Neural cell (in vitro differentiated cells): Measurements from ENCODE around the gene HABP4. TPM values are rescaled to one million over a fixed set of nuclear protein-coding genes. Genes with fewer than 3 reads are reported as not detected.

Experiments used
- H2AFZ ChIP-seq: fragments of 200-600, 300-800 bp; sonication (generic), shearing (Covaris generic); 2 replicates; pipeline ENCODE4 v1.6.0; 2014; ENCODE audit warnings: low read depth, mild to moderate bottlenecking, antibody characterized with exemption, low read length, moderate library complexity
- H3F3A ChIP-seq: fragments of 200-600 bp; shearing (Covaris generic); 2 replicates; pipeline ENCODE4 v1.6.1; 2016; ENCODE audit warnings: mild to moderate bottlenecking, moderate library complexity, mixed read lengths, antibody characterized with exemption, low read length; ENCODE audit not compliant: insufficient read depth, poor library complexity, severe bottlenecking
- H3K27ac ChIP-seq: fragments of 200-600, 300-800 bp; sonication (generic), shearing (Covaris generic); 2 replicates; pipeline ENCODE4 v1.5.1; 2014; ENCODE audit warnings: mild to moderate bottlenecking, low read length, moderate library complexity
- H3K27me3 ChIP-seq: fragments of 300-800, 200-600 bp; sonication (generic), shearing (Covaris generic); 2 replicates; pipeline ENCODE4 v1.6.0; 2014; ENCODE audit warnings: mild to moderate bottlenecking, low read depth, low read length, moderate library complexity; ENCODE audit not compliant: insufficient read depth
- H3K36me3 ChIP-seq: fragments of 300-800, 200-600 bp; sonication (generic), shearing (Covaris generic); 2 replicates; pipeline ENCODE4 v1.5.1; 2014; ENCODE audit warnings: mild to moderate bottlenecking, antibody characterized with exemption, low read length, moderate library complexity; ENCODE audit not compliant: insufficient read depth
- H3K4me2 ChIP-seq: fragments of 300-800, 200-600 bp; sonication (generic), shearing (Covaris generic); 2 replicates; pipeline ENCODE4 v1.6.0; 2014; ENCODE audit warnings: mild to moderate bottlenecking, low read length
- H3K4me3 ChIP-seq: fragments of 300-800, 200-600 bp; sonication (generic), shearing (Covaris generic); 2 replicates; pipeline ENCODE4 v1.5.1; 2014; ENCODE audit warnings: mild to moderate bottlenecking, low read length, moderate library complexity
- H3K79me2 ChIP-seq: fragments of 200-600 bp; shearing (Covaris generic); replicated peaks from 2 replicates; pipeline ENCODE4 v1.6.0; 2014; ENCODE audit warnings: mild to moderate bottlenecking, low read length, moderate library complexity; ENCODE audit not compliant: insufficient read depth
- H3K9ac ChIP-seq: fragments of 300-800, 200-600 bp; sonication (generic), shearing (Covaris generic); 2 replicates; pipeline ENCODE4 v1.6.1; 2016; ENCODE audit warnings: mild to moderate bottlenecking, low read length, mixed read lengths
- H3K9me2 ChIP-seq: fragments of 200-600 bp; shearing (Covaris generic); 2 replicates; pipeline ENCODE4 v1.6.1; 2016; ENCODE audit warnings: mild to moderate bottlenecking, low read length, mixed read lengths; ENCODE audit not compliant: insufficient read depth
- H3K9me3 ChIP-seq: fragments of 200-600, 300-800 bp; sonication (generic), shearing (Covaris generic); 2 replicates; pipeline ENCODE4 v1.6.1; 2016; ENCODE audit warnings: mild to moderate bottlenecking, mixed run types, low read length, moderate library complexity, mixed read lengths
- H4K20me1 ChIP-seq: fragments of 200-600 bp; shearing (Covaris generic); 2 replicates; pipeline ENCODE4 v1.6.1; 2016; ENCODE audit warnings: mild to moderate bottlenecking, mixed run types; ENCODE audit not compliant: insufficient read depth
- EP300 ChIP-seq: fragments of 450-650 bp; conservative IDR thresholded peaks from 2 replicates; pipeline ENCODE4 v1.6.1; 2014; ENCODE audit warnings: antibody characterized with exemption, mild to moderate bottlenecking, moderate library complexity; ENCODE audit not compliant: poor library complexity, severe bottlenecking
- EZH2 ChIP-seq: fragments of 200-600, 300-800 bp; shearing (Covaris generic), sonication (generic); IDR thresholded peaks from 2 replicates; pipeline ENCODE4 v1.6.1; 2014; ENCODE audit warnings: antibody characterized with exemption, low read length, borderline replicate concordance, mild to moderate bottlenecking; ENCODE audit not compliant: insufficient read depth, poor library complexity, severe bottlenecking
- MXI1 ChIP-seq: fragments of 450-650 bp; conservative IDR thresholded peaks from 2 replicates; pipeline ENCODE4 v1.6.1; 2014; ENCODE audit warnings: antibody characterized with exemption, mild to moderate bottlenecking; ENCODE audit not compliant: poor library complexity, severe bottlenecking
- POLR2AphosphoS5 ChIP-seq: IDR thresholded peaks from 2 replicates; pipeline ENCODE4 v1.6.1; 2012
- RAD21 ChIP-seq: fragments of 450-650 bp; conservative IDR thresholded peaks from 2 replicates; pipeline ENCODE4 v1.6.1; 2014; ENCODE audit warnings: antibody characterized with exemption, mild to moderate bottlenecking, moderate library complexity
- SMC3 ChIP-seq: fragments of 450-650 bp; conservative IDR thresholded peaks from 2 replicates; pipeline ENCODE4 v1.6.1; 2014; ENCODE audit warnings: antibody characterized with exemption, mild to moderate bottlenecking, moderate library complexity; ENCODE audit not compliant: poor library complexity
- TAF1 ChIP-seq: IDR thresholded peaks from 2 replicates; pipeline ENCODE4 v1.6.1; 2012; ENCODE audit warnings: low read depth
- polyA plus RNA-seq: library from polyadenylated mRNA; depleted of rRNA; stranded (reverse); fragments of >200 nt; gene quantifications from 2 replicates; pipeline ENCODE4 v1.2.3, GENCODE V29; 2014
- TF ChIP-seq, protein P1 (sequence below): fragments of 450-650 bp; IDR thresholded peaks from 2 replicates; pipeline ENCODE4 v1.5.1; 2014; ENCODE audit warnings: antibody characterized with exemption, mild to moderate bottlenecking, moderate library complexity; ENCODE audit not compliant: poor library complexity, severe bottlenecking
- TF ChIP-seq, protein P2 (sequence below): IDR thresholded peaks from 2 replicates; pipeline ENCODE4 v1.6.1; 2012; ENCODE audit warnings: borderline replicate concordance

HABP4 gene
- polyA plus RNA-seq, 1 donor from 2014 or later = 14.7 TPM

DNA sequence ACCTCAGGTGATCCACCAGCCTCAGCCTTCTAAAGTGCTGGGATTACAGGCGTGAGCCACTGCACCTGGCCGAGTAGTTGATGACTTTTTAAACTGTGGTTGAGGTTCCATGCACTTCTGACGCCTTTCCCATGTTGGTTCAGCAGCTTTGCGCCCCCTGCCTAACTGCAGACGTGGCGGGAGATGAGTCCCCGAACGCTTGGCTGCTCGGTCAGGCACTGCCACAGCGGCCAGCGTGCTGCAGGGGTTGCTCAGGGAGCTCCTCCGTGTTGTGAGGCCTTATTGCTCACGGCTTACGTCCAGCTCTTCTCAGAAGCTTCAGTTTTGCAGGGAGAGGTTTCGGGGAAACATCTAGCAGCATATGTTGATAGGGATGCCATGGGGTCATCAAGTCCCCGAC lies 35.3 kb downstream of the HABP4 start:
- H3K9ac ChIP-seq = no peak overlapping the region
- H3K9me3 ChIP-seq = no peaks in the 10 kb centered on the region
- H3K27me3 ChIP-seq = no peaks in the 10 kb centered on the region
- H2AFZ ChIP-seq = no peak overlapping the region
- no peak overlapping the region for H3K27ac ChIP-seq
- no peaks in the 10 kb centered on the region for H4K20me1 ChIP-seq
- H3F3A ChIP-seq = no peaks in the 10 kb centered on the region
- H3K79me2 ChIP-seq = no peaks in the 10 kb centered on the region
- H3K4me2 ChIP-seq = no peak overlapping the region
- no peak for TF ChIP-seq POLR2AphosphoS5
- TF ChIP-seq, protein P1, sequence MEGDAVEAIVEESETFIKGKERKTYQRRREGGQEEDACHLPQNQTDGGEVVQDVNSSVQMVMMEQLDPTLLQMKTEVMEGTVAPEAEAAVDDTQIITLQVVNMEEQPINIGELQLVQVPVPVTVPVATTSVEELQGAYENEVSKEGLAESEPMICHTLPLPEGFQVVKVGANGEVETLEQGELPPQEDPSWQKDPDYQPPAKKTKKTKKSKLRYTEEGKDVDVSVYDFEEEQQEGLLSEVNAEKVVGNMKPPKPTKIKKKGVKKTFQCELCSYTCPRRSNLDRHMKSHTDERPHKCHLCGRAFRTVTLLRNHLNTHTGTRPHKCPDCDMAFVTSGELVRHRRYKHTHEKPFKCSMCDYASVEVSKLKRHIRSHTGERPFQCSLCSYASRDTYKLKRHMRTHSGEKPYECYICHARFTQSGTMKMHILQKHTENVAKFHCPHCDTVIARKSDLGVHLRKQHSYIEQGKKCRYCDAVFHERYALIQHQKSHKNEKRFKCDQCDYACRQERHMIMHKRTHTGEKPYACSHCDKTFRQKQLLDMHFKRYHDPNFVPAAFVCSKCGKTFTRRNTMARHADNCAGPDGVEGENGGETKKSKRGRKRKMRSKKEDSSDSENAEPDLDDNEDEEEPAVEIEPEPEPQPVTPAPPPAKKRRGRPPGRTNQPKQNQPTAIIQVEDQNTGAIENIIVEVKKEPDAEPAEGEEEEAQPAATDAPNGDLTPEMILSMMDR = no peak
- TF ChIP-seq RAD21 = no peak
- TF ChIP-seq TAF1 = no peak
- no peak for TF ChIP-seq EP300
- TF ChIP-seq, protein P2, sequence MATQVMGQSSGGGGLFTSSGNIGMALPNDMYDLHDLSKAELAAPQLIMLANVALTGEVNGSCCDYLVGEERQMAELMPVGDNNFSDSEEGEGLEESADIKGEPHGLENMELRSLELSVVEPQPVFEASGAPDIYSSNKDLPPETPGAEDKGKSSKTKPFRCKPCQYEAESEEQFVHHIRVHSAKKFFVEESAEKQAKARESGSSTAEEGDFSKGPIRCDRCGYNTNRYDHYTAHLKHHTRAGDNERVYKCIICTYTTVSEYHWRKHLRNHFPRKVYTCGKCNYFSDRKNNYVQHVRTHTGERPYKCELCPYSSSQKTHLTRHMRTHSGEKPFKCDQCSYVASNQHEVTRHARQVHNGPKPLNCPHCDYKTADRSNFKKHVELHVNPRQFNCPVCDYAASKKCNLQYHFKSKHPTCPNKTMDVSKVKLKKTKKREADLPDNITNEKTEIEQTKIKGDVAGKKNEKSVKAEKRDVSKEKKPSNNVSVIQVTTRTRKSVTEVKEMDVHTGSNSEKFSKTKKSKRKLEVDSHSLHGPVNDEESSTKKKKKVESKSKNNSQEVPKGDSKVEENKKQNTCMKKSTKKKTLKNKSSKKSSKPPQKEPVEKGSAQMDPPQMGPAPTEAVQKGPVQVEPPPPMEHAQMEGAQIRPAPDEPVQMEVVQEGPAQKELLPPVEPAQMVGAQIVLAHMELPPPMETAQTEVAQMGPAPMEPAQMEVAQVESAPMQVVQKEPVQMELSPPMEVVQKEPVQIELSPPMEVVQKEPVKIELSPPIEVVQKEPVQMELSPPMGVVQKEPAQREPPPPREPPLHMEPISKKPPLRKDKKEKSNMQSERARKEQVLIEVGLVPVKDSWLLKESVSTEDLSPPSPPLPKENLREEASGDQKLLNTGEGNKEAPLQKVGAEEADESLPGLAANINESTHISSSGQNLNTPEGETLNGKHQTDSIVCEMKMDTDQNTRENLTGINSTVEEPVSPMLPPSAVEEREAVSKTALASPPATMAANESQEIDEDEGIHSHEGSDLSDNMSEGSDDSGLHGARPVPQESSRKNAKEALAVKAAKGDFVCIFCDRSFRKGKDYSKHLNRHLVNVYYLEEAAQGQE = no peak
- TF ChIP-seq EZH2 = no peak
- TF ChIP-seq SMC3 = no peak
- TF ChIP-seq MXI1 = no peak
- peaks cover 5% of the 10 kb centered on the region for H3K36me3 ChIP-seq
- no peaks in the 10 kb centered on the region for H3K9me2 ChIP-seq
- no peak overlapping the region for H3K4me3 ChIP-seq

DNA sequence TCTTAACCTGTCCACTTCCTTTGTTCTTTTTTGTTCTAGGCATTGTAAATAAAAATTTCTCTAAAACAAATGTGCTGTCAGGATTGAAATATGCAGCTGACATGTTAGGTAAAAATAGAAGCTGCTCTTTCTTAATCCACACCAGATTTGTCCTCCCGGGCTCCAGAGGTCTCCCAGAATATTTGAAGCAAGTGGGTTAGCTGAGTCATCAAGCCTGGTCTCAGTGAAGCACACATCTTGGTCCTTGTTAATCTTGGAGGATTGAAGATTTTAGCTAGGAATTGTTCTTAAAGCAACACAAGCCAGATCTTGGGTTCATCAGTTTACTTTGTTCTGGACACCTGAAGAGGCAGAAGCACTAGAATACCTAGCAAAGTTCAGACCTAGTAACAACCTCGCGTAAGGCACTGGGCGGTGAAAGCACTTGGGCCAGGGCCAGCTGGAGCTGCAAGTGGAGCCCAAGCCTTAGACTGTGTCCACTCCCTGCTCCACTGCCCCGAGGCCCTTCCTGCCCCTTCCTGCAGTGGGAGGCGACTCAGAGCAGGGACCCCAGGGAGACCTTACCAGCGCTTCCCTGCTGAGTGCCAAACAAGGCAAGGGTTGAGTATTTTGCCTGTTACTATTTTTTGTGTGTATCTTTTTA lies 36.5 kb downstream of the HABP4 start:
- no peaks in the 10 kb centered on the region for H3F3A ChIP-seq
- TF ChIP-seq, protein P2 = no peak
- TF ChIP-seq EZH2 = no peak
- no peak for TF ChIP-seq MXI1
- no peak for TF ChIP-seq SMC3
- TF ChIP-seq, protein P1 = no peak
- TF ChIP-seq EP300 = no peak
- no peak overlapping the region for H3K27ac ChIP-seq
- no peaks in the 10 kb centered on the region for H3K79me2 ChIP-seq
- no peak overlapping the region for H3K4me2 ChIP-seq
- H4K20me1 ChIP-seq = no peaks in the 10 kb centered on the region
- H3K9ac ChIP-seq = no peak overlapping the region
- no peaks in the 10 kb centered on the region for H3K27me3 ChIP-seq
- no peak overlapping the region for H2AFZ ChIP-seq
- no peak overlapping the region for H3K4me3 ChIP-seq
- no peaks in the 10 kb centered on the region for H3K9me2 ChIP-seq
- H3K36me3 ChIP-seq = peaks cover 5% of the 10 kb centered on the region
- no peaks in the 10 kb centered on the region for H3K9me3 ChIP-seq
